A204.1 (cell line): ENCODE data around the gene F2.

Experiments used
- FAIRE-seq: peaks from 2 replicates; lab custom pipeline; 2012; peaks lifted over from hg19 to GRCh38; lab: Jason Lieb, UNC

Gene F2

GRCh38 chr11:46718155-46719019 lies 626 bp upstream of the F2 start:
- no peak for FAIRE-seq

- FAIRE-seq, result no peak
Observed at GRCh38 chr11:46719543-46720218, 668 bp downstream of the F2 start.

- no peak for FAIRE-seq
Observed at GRCh38 chr11:46721286-46721685, 2.3 kb downstream of the F2 start.

- no peak for FAIRE-seq
Observed at GRCh38 chr11:46722566-46723358, 3.7 kb downstream of the F2 start.

- no peak for FAIRE-seq
Observed at GRCh38 chr11:46723359-46723680, 4.3 kb downstream of the F2 start.

- FAIRE-seq, result no peak
Observed at GRCh38 chr11:46724088-46724487, 5.1 kb downstream of the F2 start.

GRCh38 chr11:46725338-46726205 lies 6.6 kb downstream of the F2 start:
- no peak for FAIRE-seq

GRCh38 chr11:46726206-46726862 lies 7.3 kb downstream of the F2 start:
- no peak for FAIRE-seq

GRCh38 chr11:46727952-46728658 lies 9.1 kb downstream of the F2 start:
- no peak for FAIRE-seq

GRCh38 chr11:46728659-46729040 lies 9.6 kb downstream of the F2 start:
- FAIRE-seq, result no peak

- FAIRE-seq, result no peak
Observed at GRCh38 chr11:46729110-46730027, 10.4 kb downstream of the F2 start.

GRCh38 chr11:46731545-46731944 lies 12.5 kb downstream of the F2 start:
- FAIRE-seq, result no peak

- FAIRE-seq, result no peak
Observed at GRCh38 chr11:46733234-46733633, 14.2 kb downstream of the F2 start.

GRCh38 chr11:46736146-46736545 lies 17.1 kb downstream of the F2 start:
- no peak for FAIRE-seq

GRCh38 chr11:46736615-46737014 lies 17.6 kb downstream of the F2 start:
- no peak for FAIRE-seq

GRCh38 chr11:46737699-46738098 lies 18.7 kb downstream of the F2 start:
- FAIRE-seq, result no peak

GRCh38 chr11:46738887-46739286 lies 19.9 kb downstream of the F2 start:
- FAIRE-seq, result no peak

GRCh38 chr11:46741600-46742484 lies 22.8 kb downstream of the F2 start:
- no peak for FAIRE-seq

- FAIRE-seq, result no peak
Observed at GRCh38 chr11:46743043-46743442, 24.0 kb downstream of the F2 start.
